Measurements from ENCODE around the gene KAZN.

The KAZN gene

GRCh38 chr1:14661222-14661621 lies 62.7 kb downstream of the KAZN start:
- H3K9me3 ChIP-seq (ENCODE audit: control insufficient read depth, low read length) = no peaks in the 10 kb centered on the region
- H3K36me3 ChIP-seq (ENCODE audit: control insufficient read depth, insufficient read depth, low read length, severe bottlenecking) = no peaks in the 10 kb centered on the region
- no peak overlapping the region for H3K9ac ChIP-seq (ENCODE audit: low read length)
- H3K4me1 ChIP-seq (ENCODE audit: control insufficient read depth, insufficient read depth, low read length) = peaks cover 12% of the 10 kb centered on the region
- DNase-seq (ENCODE audit: low read depth) = no peak
- H3K4me3 ChIP-seq (ENCODE audit: low read length) = no peak overlapping the region
- no peaks in the 10 kb centered on the region for H3K27me3 ChIP-seq (replicated peaks; ENCODE audit: control insufficient read depth, insufficient read depth, low read length)

- Histone ChIP-seq H3K4me1 (ENCODE audit: control insufficient read depth, insufficient read depth, low read length) (peaks cover 14% of the 10 kb centered on the region), H3K36me3 (ENCODE audit: control insufficient read depth, insufficient read depth, low read length, severe bottlenecking) (no peaks in the 10 kb centered on the region), H3K9me3 (ENCODE audit: control insufficient read depth, low read length) (no peaks in the 10 kb centered on the region), H3K9ac (ENCODE audit: low read length) (no peak overlapping the region), H3K4me3 (ENCODE audit: low read length) (no peak overlapping the region), H3K27me3 (replicated peaks; ENCODE audit: control insufficient read depth, insufficient read depth, low read length) (no peaks in the 10 kb centered on the region)
- DNase-seq (ENCODE audit: low read depth) = no peak
These were observed 63.6 kb downstream of the KAZN start for GRCh38 chr1:14662116-14662515.

DNA sequence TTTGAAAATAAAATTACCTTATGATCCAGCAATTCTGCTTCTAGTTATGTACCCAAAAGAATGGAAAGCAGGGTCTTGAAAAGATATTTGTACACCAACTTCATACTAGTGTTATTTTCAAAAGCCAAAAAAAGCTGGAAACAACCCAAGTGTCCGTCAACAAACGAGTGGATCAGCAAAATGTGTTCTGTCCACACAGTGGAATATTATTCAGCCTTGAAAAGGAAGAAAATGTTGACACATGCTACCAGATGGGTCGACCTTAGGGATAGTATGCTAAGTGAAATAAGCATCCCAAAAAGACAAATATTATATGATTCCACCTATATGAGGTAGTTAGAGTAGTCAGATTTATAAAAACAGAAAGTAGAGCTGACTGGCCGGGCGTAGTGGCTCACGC lies 65.3 kb downstream of the KAZN start:
- no peak for DNase-seq (ENCODE audit: low read depth)
- H3K36me3 ChIP-seq (ENCODE audit: control insufficient read depth, insufficient read depth, low read length, severe bottlenecking) = no peaks in the 10 kb centered on the region
- peaks cover 5% of the 10 kb centered on the region for H3K27me3 ChIP-seq (replicated peaks; ENCODE audit: control insufficient read depth, insufficient read depth, low read length)
- no peak overlapping the region for H3K4me3 ChIP-seq (ENCODE audit: low read length)
- H3K4me1 ChIP-seq (ENCODE audit: control insufficient read depth, insufficient read depth, low read length) = peaks cover 14% of the 10 kb centered on the region
- H3K9me3 ChIP-seq (ENCODE audit: control insufficient read depth, low read length) = no peaks in the 10 kb centered on the region
- no peak overlapping the region for H3K9ac ChIP-seq (ENCODE audit: low read length)

DNA sequence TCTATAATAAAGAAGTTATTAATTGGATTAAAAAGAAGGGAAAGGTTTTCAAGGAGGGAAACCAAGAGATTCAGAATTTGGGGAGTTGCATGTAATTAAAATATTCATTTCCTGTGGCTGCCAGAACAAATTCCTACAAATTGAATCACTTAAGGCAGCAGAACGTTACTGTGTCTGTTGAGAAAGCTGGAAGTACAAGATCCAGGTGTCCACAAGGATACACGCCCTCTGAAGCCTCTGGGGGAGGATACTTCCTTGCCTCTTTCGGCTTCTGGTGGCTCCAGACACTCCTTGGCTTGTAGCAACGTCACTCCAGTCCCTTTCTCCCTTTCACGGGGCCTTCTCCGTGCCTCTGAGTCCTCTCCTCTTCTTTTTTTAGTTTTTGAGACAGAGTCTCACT lies 67.9 kb downstream of the KAZN start:
- Histone ChIP-seq H3K4me3 (ENCODE audit: low read length) (no peak overlapping the region), H3K9ac (ENCODE audit: low read length) (no peak overlapping the region), H3K27me3 (replicated peaks; ENCODE audit: control insufficient read depth, insufficient read depth, low read length) (peaks cover 27% of the 10 kb centered on the region), H3K9me3 (ENCODE audit: control insufficient read depth, low read length) (no peaks in the 10 kb centered on the region), H3K36me3 (ENCODE audit: control insufficient read depth, insufficient read depth, low read length, severe bottlenecking) (no peaks in the 10 kb centered on the region), H3K4me1 (ENCODE audit: control insufficient read depth, insufficient read depth, low read length) (peaks cover 5% of the 10 kb centered on the region)
- no peak for DNase-seq (ENCODE audit: low read depth)

- no peak for DNase-seq (ENCODE audit: low read depth)
- no peaks in the 10 kb centered on the region for H3K36me3 ChIP-seq (ENCODE audit: control insufficient read depth, insufficient read depth, low read length, severe bottlenecking)
- peaks cover 28% of the 10 kb centered on the region for H3K27me3 ChIP-seq (replicated peaks; ENCODE audit: control insufficient read depth, insufficient read depth, low read length)
- no peak overlapping the region for H3K9ac ChIP-seq (ENCODE audit: low read length)
- peaks cover 5% of the 10 kb centered on the region for H3K4me1 ChIP-seq (ENCODE audit: control insufficient read depth, insufficient read depth, low read length)
- H3K4me3 ChIP-seq (ENCODE audit: low read length) = no peak overlapping the region
- no peaks in the 10 kb centered on the region for H3K9me3 ChIP-seq (ENCODE audit: control insufficient read depth, low read length)
These were observed 68.6 kb downstream of the KAZN start for GRCh38 chr1:14666962-14667650.

DNA sequence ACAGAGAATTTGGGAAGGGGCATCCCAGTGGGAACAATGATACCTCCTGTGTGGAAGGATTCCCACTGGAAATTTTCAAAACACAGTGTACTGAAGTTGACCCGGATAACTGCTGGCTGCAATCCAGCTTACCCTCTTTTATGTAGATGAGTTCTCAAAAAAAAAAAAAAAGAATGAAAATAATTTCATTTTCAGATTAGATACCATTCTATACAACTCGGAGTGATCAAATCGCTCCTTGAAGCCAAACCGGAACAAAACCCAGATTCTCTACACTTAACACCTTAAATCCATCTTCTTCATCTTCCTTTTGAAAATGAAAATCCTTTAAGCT lies 69.1 kb downstream of the KAZN start:
- Histone ChIP-seq H3K9me3 (ENCODE audit: control insufficient read depth, low read length) (no peaks in the 10 kb centered on the region), H3K27me3 (replicated peaks; ENCODE audit: control insufficient read depth, insufficient read depth, low read length) (peaks cover 31% of the 10 kb centered on the region)

GRCh38 chr1:14668538-14668937 lies 70.1 kb downstream of the KAZN start:
- no peak for DNase-seq (ENCODE audit: low read depth)
- H3K9me3 ChIP-seq (ENCODE audit: control insufficient read depth, low read length) = peaks cover 3% of the 10 kb centered on the region
- no peak overlapping the region for H3K9ac ChIP-seq (ENCODE audit: low read length)
- peaks cover 5% of the 10 kb centered on the region for H3K4me1 ChIP-seq (ENCODE audit: control insufficient read depth, insufficient read depth, low read length)
- H3K4me3 ChIP-seq (ENCODE audit: low read length) = no peak overlapping the region
- peaks cover 39% of the 10 kb centered on the region for H3K27me3 ChIP-seq (replicated peaks; ENCODE audit: control insufficient read depth, insufficient read depth, low read length)
- H3K36me3 ChIP-seq (ENCODE audit: control insufficient read depth, insufficient read depth, low read length, severe bottlenecking) = no peaks in the 10 kb centered on the region

More for the DNA sequence above, 69.1 kb downstream of the KAZN start:
- H3K4me1 ChIP-seq (ENCODE audit: control insufficient read depth, insufficient read depth, low read length) = peaks cover 5% of the 10 kb centered on the region
- DNase-seq (ENCODE audit: low read depth) = no peak
- H3K4me3 ChIP-seq (ENCODE audit: low read length) = no peak overlapping the region
- no peaks in the 10 kb centered on the region for H3K36me3 ChIP-seq (ENCODE audit: control insufficient read depth, insufficient read depth, low read length, severe bottlenecking)
- no peak overlapping the region for H3K9ac ChIP-seq (ENCODE audit: low read length)

- DNase-seq (ENCODE audit: low read depth) = no peak
- H3K4me1 ChIP-seq (ENCODE audit: control insufficient read depth, insufficient read depth, low read length) = peaks cover under 1% of the 10 kb centered on the region
- peaks cover 67% of the 10 kb centered on the region for H3K27me3 ChIP-seq (replicated peaks; ENCODE audit: control insufficient read depth, insufficient read depth, low read length)
- H3K4me3 ChIP-seq (ENCODE audit: low read length) = no peak overlapping the region
- H3K9ac ChIP-seq (ENCODE audit: low read length) = no peak overlapping the region
- H3K9me3 ChIP-seq (ENCODE audit: control insufficient read depth, low read length) = peaks cover 10% of the 10 kb centered on the region
- no peaks in the 10 kb centered on the region for H3K36me3 ChIP-seq (ENCODE audit: control insufficient read depth, insufficient read depth, low read length, severe bottlenecking)
These were observed 73.5 kb downstream of the KAZN start for GRCh38 chr1:14672005-14672404.

- Histone ChIP-seq H3K9ac (ENCODE audit: low read length) (no peak overlapping the region), H3K9me3 (ENCODE audit: control insufficient read depth, low read length) (peaks cover 10% of the 10 kb centered on the region), H3K4me3 (ENCODE audit: low read length) (no peak overlapping the region), H3K4me1 (ENCODE audit: control insufficient read depth, insufficient read depth, low read length) (peaks cover 7% of the 10 kb centered on the region), H3K36me3 (ENCODE audit: control insufficient read depth, insufficient read depth, low read length, severe bottlenecking) (no peaks in the 10 kb centered on the region), H3K27me3 (replicated peaks; ENCODE audit: control insufficient read depth, insufficient read depth, low read length) (peaks cover 63% of the 10 kb centered on the region)
- no peak for DNase-seq (ENCODE audit: low read depth)
These were observed 75.5 kb downstream of the KAZN start for GRCh38 chr1:14674030-14674429.

DNA sequence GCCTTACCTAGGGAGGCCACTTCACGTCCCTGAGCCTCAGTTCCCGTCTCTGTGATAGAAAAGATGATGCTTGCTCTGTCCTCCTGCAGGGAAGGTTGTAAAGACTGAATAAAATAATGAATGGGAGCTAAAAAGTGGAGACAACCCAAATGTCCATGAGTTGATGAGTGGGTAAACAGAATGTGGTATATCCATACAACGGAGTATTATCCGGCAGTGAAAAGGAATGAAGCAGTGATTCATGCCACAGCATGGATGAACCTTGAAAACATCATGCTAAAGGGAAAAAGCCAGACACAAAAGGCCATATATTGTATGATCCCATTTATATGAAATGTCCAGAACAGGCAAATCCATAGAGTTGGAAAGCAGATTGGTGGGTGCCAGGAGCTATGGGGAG lies 77.9 kb downstream of the KAZN start:
- no peaks in the 10 kb centered on the region for H3K36me3 ChIP-seq (ENCODE audit: control insufficient read depth, insufficient read depth, low read length, severe bottlenecking)
- no peak for DNase-seq (ENCODE audit: low read depth)
- peaks cover 16% of the 10 kb centered on the region for H3K9me3 ChIP-seq (ENCODE audit: control insufficient read depth, low read length)

DNA sequence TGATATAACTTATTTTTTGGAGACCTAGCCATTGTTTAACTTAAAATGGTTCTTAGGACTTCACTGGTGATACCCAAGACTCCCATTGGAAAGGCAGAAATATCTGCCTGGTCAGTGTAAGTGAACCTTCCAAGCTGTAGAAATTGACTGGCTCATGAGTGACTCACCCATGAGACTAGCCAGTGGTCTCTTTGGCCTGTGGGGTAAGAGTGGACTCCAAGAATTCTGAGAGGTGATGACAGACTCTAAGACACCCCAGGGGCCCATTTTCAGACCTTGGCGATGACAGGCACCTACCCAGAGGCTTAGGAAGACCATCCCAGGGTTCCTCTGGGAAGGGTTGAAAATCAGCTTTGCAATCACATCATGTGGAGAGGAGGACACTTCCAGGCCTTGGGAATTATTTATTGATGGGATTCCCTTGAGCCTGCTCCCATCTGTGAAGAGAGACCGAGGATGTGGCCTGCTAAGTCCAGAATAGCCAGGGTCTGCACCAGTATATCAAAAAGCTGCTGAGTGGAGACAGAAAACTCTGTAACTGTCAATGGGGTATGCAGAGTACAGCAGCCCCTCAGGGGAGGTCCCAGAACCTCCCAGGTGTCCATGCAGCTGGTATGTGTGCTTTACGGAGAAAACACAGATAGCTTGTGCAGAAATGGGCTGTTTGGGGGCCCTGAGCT lies 78.9 kb downstream of the KAZN start:
- Histone ChIP-seq H3K36me3 (ENCODE audit: control insufficient read depth, insufficient read depth, low read length, severe bottlenecking) (no peaks in the 10 kb centered on the region), H3K9me3 (ENCODE audit: control insufficient read depth, low read length) (peaks cover 16% of the 10 kb centered on the region), H3K27me3 (replicated peaks; ENCODE audit: control insufficient read depth, insufficient read depth, low read length) (peaks cover 46% of the 10 kb centered on the region), H3K4me3 (ENCODE audit: low read length) (no peak overlapping the region), H3K4me1 (ENCODE audit: control insufficient read depth, insufficient read depth, low read length) (peaks cover 7% of the 10 kb centered on the region), H3K9ac (ENCODE audit: low read length) (no peak overlapping the region)
- DNase-seq (ENCODE audit: low read depth) = no peak

More for the DNA sequence above, 77.9 kb downstream of the KAZN start:
- Histone ChIP-seq H3K27me3 (replicated peaks; ENCODE audit: control insufficient read depth, insufficient read depth, low read length) (peaks cover 48% of the 10 kb centered on the region), H3K4me1 (ENCODE audit: control insufficient read depth, insufficient read depth, low read length) (peaks cover 7% of the 10 kb centered on the region), H3K9ac (ENCODE audit: low read length) (no peak overlapping the region), H3K4me3 (ENCODE audit: low read length) (no peak overlapping the region)

Data from adipocyte (in vitro differentiated cells).